ENCODE data around the gene SEMA5A. TPM values are rescaled to one million over a fixed set of nuclear protein-coding genes. Genes with fewer than 3 reads are reported as not detected.

SEMA5A gene
- total RNA-seq, 1 experiment from 2014 or later: 0.15 TPM

DNA sequence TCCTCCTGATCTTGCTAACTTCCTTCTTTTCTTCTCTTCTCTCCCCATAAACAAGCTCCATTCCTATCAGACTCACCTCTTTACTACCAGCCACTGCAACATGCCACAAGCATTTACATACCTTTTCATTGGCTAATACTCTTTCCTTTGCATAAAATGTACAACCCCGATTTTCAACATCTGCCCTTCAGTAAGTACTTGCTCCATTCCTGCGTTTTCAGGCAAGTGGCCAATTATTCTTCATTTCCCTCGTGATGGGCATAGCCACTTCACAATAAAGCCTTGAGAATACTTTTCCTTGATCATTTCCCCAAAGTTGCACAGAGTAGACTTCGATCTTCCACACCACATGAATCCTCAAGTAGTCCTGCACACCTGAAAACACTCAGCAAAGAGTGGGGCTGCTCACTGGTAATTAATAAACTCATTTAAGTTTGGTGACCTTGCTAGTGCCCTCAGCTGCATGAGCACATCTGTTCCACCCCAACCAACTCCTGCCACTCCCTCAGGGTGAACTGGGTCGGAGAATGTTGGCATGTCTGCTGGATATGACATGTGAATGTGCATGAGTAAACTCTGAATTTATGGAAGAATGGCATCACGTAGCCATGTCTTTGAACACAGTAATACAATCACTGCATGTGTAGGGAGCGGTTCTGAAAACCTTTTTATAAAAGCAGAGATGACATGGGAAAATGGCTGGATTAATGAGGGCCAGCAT lies 535.8 kb downstream of the SEMA5A start:
- POLR2A ChIA-PET: no interaction called here
- no peaks in the 10 kb centered on the region for H3K9me3 ChIP-seq (ENCODE audit: control insufficient read depth, insufficient read depth, low read depth, low read length)
- H3K4me3 ChIP-seq (ENCODE audit: low read depth in 2 of 2, low read length in 2 of 2): no peak overlapping the region
- no peak for ATAC-seq
- H3K4me1 ChIP-seq (ENCODE audit: control insufficient read depth, insufficient read depth, low read length): no peaks in the 10 kb centered on the region
- DNase-seq (ENCODE audit: low read depth, low spot score): no peak
- intact Hi-C loops (cut with micrococcal nuclease; ENCODE audit: unreplicated experiment): no loop called here
- no TSS peak for BruUV-seq (replicated peaks)
- H3K36me3 ChIP-seq (ENCODE audit: control insufficient read depth, insufficient read depth, low read length): no peaks in the 10 kb centered on the region
- CTCF ChIA-PET: no interaction called here
- no peak overlapping the region for H3K27ac ChIP-seq (ENCODE audit: low read length)
- no peaks in the 10 kb centered on the region for H3K27me3 ChIP-seq (ENCODE audit: control insufficient read depth, insufficient read depth, low read length)
- in situ Hi-C loops (cut with HindIII; ENCODE audit: low pct_unique_long_range_greater_than_20kb, low sequenced_read_pairs): no loop called here
- TF ChIP-seq, protein P1, sequence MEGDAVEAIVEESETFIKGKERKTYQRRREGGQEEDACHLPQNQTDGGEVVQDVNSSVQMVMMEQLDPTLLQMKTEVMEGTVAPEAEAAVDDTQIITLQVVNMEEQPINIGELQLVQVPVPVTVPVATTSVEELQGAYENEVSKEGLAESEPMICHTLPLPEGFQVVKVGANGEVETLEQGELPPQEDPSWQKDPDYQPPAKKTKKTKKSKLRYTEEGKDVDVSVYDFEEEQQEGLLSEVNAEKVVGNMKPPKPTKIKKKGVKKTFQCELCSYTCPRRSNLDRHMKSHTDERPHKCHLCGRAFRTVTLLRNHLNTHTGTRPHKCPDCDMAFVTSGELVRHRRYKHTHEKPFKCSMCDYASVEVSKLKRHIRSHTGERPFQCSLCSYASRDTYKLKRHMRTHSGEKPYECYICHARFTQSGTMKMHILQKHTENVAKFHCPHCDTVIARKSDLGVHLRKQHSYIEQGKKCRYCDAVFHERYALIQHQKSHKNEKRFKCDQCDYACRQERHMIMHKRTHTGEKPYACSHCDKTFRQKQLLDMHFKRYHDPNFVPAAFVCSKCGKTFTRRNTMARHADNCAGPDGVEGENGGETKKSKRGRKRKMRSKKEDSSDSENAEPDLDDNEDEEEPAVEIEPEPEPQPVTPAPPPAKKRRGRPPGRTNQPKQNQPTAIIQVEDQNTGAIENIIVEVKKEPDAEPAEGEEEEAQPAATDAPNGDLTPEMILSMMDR (IDR thresholded peaks at IDR 0.05): no peak
- TF ChIP-seq SIN3A (IDR thresholded peaks at IDR 0.05; ENCODE audit: borderline replicate concordance, insufficient read depth, low read depth, low read length) (no peak), POLR2AphosphoS5 (IDR thresholded peaks at IDR 0.05; ENCODE audit: low read depth, low read length) (no peak), TCF7L2 (IDR thresholded peaks at IDR 0.05; ENCODE audit: low read depth, low read length) (no peak), REST (IDR thresholded peaks at IDR 0.05; ENCODE audit: insufficient read depth in 1 of 2, low read depth in 2 of 2, low read length in 1 of 2) (no peak)

- DNase-seq (ENCODE audit: low read depth, low spot score): no peak
- in situ Hi-C loops (cut with HindIII; ENCODE audit: low pct_unique_long_range_greater_than_20kb, low sequenced_read_pairs) (no loop called here), intact Hi-C loops (cut with micrococcal nuclease; ENCODE audit: unreplicated experiment) (no loop called here)
- no peak overlapping the region for H3K27ac ChIP-seq (ENCODE audit: low read length)
- H3K4me3 ChIP-seq (ENCODE audit: low read depth in 2 of 2, low read length in 2 of 2): no peak overlapping the region
- ATAC-seq: no peak
- no peaks in the 10 kb centered on the region for H3K27me3 ChIP-seq (ENCODE audit: control insufficient read depth, insufficient read depth, low read length)
- TF ChIP-seq POLR2AphosphoS5 (IDR thresholded peaks at IDR 0.05; ENCODE audit: low read depth, low read length): no peak
- TF ChIP-seq, protein P1 (IDR thresholded peaks at IDR 0.05): no peak
- no peak for TF ChIP-seq TCF7L2 (IDR thresholded peaks at IDR 0.05; ENCODE audit: low read depth, low read length)
- TF ChIP-seq SIN3A (IDR thresholded peaks at IDR 0.05; ENCODE audit: borderline replicate concordance, insufficient read depth, low read depth, low read length): no peak
- no peak for TF ChIP-seq REST (IDR thresholded peaks at IDR 0.05; ENCODE audit: insufficient read depth in 1 of 2, low read depth in 2 of 2, low read length in 1 of 2)
- CTCF ChIA-PET: no interaction called here
- no peaks in the 10 kb centered on the region; the same call in 1 of the 2 replicates for H3K9me3 ChIP-seq (ENCODE audit: control insufficient read depth, insufficient read depth, low read depth, low read length)
- H3K4me1 ChIP-seq (ENCODE audit: control insufficient read depth, insufficient read depth, low read length): no peaks in the 10 kb centered on the region
- BruUV-seq (replicated peaks): no TSS peak
- POLR2A ChIA-PET: no interaction called here
- no peaks in the 10 kb centered on the region for H3K36me3 ChIP-seq (ENCODE audit: control insufficient read depth, insufficient read depth, low read length)
These were observed 548.3 kb downstream of the SEMA5A start for GRCh38 chr5:8997542-8998070.
